IPS-20b (cell line): Measurements from ENCODE around the gene OR56A1.
"Not testable (repeated sequence)": the region's sequence is repeated elsewhere in the genome, so short reads cannot be mapped to it uniquely, and the experiment has no call there.

ENCODE experiments used
- H3K27ac ChIP-seq: one replicate; pipeline ENCODE4 v1.5.1; 2013; ENCODE audit warnings: low read length
- H3K27me3 ChIP-seq: 2 replicates; pipeline ENCODE4 v1.6.1; 2013; ENCODE audit warnings: mild to moderate bottlenecking, low read length, inconsistent platforms; ENCODE audit not compliant: insufficient read depth
- H3K36me3 ChIP-seq: 2 replicates; pipeline ENCODE4 v1.6.1; 2013; ENCODE audit warnings: low read depth, mild to moderate bottlenecking, inconsistent platforms, low read length, moderate library complexity; ENCODE audit not compliant: insufficient read depth
- H3K4me1 ChIP-seq: 2 replicates; pipeline ENCODE4 v1.6.1; 2013; ENCODE audit warnings: mild to moderate bottlenecking, control low read depth, inconsistent platforms, low read length, moderate library complexity; ENCODE audit not compliant: insufficient read depth
- H3K4me3 ChIP-seq: 2 replicates; pipeline ENCODE4 v1.5.1; 2013; ENCODE audit warnings: mild to moderate bottlenecking, low read length, inconsistent platforms
- H3K9ac ChIP-seq: 2 replicates; pipeline ENCODE4 v1.6.1; 2013; ENCODE audit warnings: low read depth, mild to moderate bottlenecking, inconsistent platforms, low read length, moderate library complexity
- H3K9me3 ChIP-seq: 2 replicates; pipeline ENCODE4 v1.6.1; 2013; ENCODE audit warnings: mild to moderate bottlenecking, low read depth, low read length, inconsistent platforms; ENCODE audit not compliant: insufficient read depth

Gene OR56A1

GRCh38 chr11:6030708-6031405, at the start of gene OR56A1:
OR56A1 (minus strand) TSS chr11:6030758; CDS start chr11:6027692, 3,066 bp downstream.
- no peaks in the 10 kb centered on the region for H3K36me3 ChIP-seq
- H3K27ac ChIP-seq = no peak within 1 kb of the TSS
- H3K4me3 ChIP-seq = no peak within 1 kb of the TSS
- no peak within 1 kb of the TSS for H3K9ac ChIP-seq
- H3K9me3 ChIP-seq = no peaks in the 10 kb centered on the region
- H3K27me3 ChIP-seq = no peaks in the 10 kb centered on the region
- H3K4me1 ChIP-seq = no peaks in the 10 kb centered on the region

- Histone ChIP-seq H3K36me3 (no peaks in the 10 kb centered on the region), H3K4me3 (no peak overlapping the region), H3K27me3 (no peaks in the 10 kb centered on the region), H3K9me3 (peaks cover 22% of the 10 kb centered on the region), H3K9ac (no peak overlapping the region), H3K4me1 (peaks cover 4% of the 10 kb centered on the region; the same call in 1 of the 2 replicates), H3K27ac (no peak overlapping the region)
Observed at GRCh38 chr11:6079463-6079862, 48.9 kb upstream of the OR56A1 start.

- Histone ChIP-seq H3K9ac (no peak overlapping the region), H3K36me3 (no peaks in the 10 kb centered on the region), H3K4me1 (peaks cover 4% of the 10 kb centered on the region; the same call in 1 of the 2 replicates), H3K4me3 (no peak overlapping the region), H3K9me3 (peaks cover 22% of the 10 kb centered on the region), H3K27ac (no peak overlapping the region), H3K27me3 (no peaks in the 10 kb centered on the region)
Observed at GRCh38 chr11:6077723-6078122, 47.2 kb upstream of the OR56A1 start.

- H3K27me3 ChIP-seq, H3K4me1 ChIP-seq, H3K4me3 ChIP-seq, H3K9ac ChIP-seq, H3K36me3 ChIP-seq, H3K27ac ChIP-seq: not testable (repeated sequence)
- peaks cover 22% of the 10 kb centered on the region for H3K9me3 ChIP-seq
Observed at GRCh38 chr11:6076443-6076842, 45.9 kb upstream of the OR56A1 start.

- Histone ChIP-seq H3K9ac (no peak overlapping the region), H3K4me1 (peaks cover 7% of the 10 kb centered on the region; the same call in 1 of the 2 replicates), H3K36me3 (no peaks in the 10 kb centered on the region), H3K9me3 (no peaks in the 10 kb centered on the region), H3K4me3 (no peak overlapping the region), H3K27ac (no peak overlapping the region), H3K27me3 (no peaks in the 10 kb centered on the region)
Observed at GRCh38 chr11:6067502-6067901, 36.9 kb upstream of the OR56A1 start.

- Histone ChIP-seq H3K4me3 (no peak overlapping the region), H3K27ac (no peak overlapping the region), H3K27me3 (no peaks in the 10 kb centered on the region)
Observed at GRCh38 chr11:6062691-6063358, 32.3 kb upstream of the OR56A1 start.

GRCh38 chr11:6061475-6061874, 30.9 kb upstream of the OR56A1 start:
- Histone ChIP-seq H3K9ac (no peak overlapping the region), H3K9me3 (no peaks in the 10 kb centered on the region), H3K4me1 (no peaks in the 10 kb centered on the region), H3K4me3 (no peak overlapping the region), H3K27me3 (no peaks in the 10 kb centered on the region), H3K27ac (no peak overlapping the region), H3K36me3 (no peaks in the 10 kb centered on the region)

More at GRCh38 chr11:6062691-6063358, 32.3 kb upstream of the OR56A1 start:
- H3K36me3 ChIP-seq = no peaks in the 10 kb centered on the region
- no peak overlapping the region for H3K9ac ChIP-seq
- no peaks in the 10 kb centered on the region for H3K4me1 ChIP-seq
- H3K9me3 ChIP-seq = no peaks in the 10 kb centered on the region

GRCh38 chr11:6057452-6057851, 26.9 kb upstream of the OR56A1 start:
- Histone ChIP-seq H3K9ac (no peak overlapping the region), H3K9me3 (no peaks in the 10 kb centered on the region), H3K4me3 (no peak overlapping the region), H3K27me3 (no peaks in the 10 kb centered on the region), H3K36me3 (no peaks in the 10 kb centered on the region), H3K4me1 (no peaks in the 10 kb centered on the region), H3K27ac (no peak overlapping the region)

GRCh38 chr11:6055569-6055968, 25.0 kb upstream of the OR56A1 start:
- H3K9ac ChIP-seq = no peak overlapping the region
- no peak overlapping the region for H3K27ac ChIP-seq
- no peaks in the 10 kb centered on the region for H3K4me1 ChIP-seq
- H3K9me3 ChIP-seq = no peaks in the 10 kb centered on the region
- H3K27me3 ChIP-seq = no peaks in the 10 kb centered on the region
- no peak overlapping the region for H3K4me3 ChIP-seq
- no peaks in the 10 kb centered on the region for H3K36me3 ChIP-seq

- no peaks in the 10 kb centered on the region for H3K36me3 ChIP-seq
- H3K4me3 ChIP-seq = no peak overlapping the region
- H3K9me3 ChIP-seq = no peaks in the 10 kb centered on the region
- H3K27me3 ChIP-seq = no peaks in the 10 kb centered on the region
- no peaks in the 10 kb centered on the region for H3K4me1 ChIP-seq
- no peak overlapping the region for H3K9ac ChIP-seq
- no peak overlapping the region for H3K27ac ChIP-seq
Observed at GRCh38 chr11:6052374-6052773, 21.8 kb upstream of the OR56A1 start.

- Histone ChIP-seq H3K27ac (no peak overlapping the region), H3K9me3 (no peaks in the 10 kb centered on the region), H3K36me3 (no peaks in the 10 kb centered on the region), H3K9ac (no peak overlapping the region), H3K4me1 (no peaks in the 10 kb centered on the region), H3K4me3 (no peak overlapping the region), H3K27me3 (no peaks in the 10 kb centered on the region)
Observed at GRCh38 chr11:6040874-6041273, 10.3 kb upstream of the OR56A1 start.

- no peak overlapping the region for H3K9ac ChIP-seq
- H3K27ac ChIP-seq = no peak overlapping the region
- H3K36me3 ChIP-seq = no peaks in the 10 kb centered on the region
- no peaks in the 10 kb centered on the region for H3K9me3 ChIP-seq
- H3K4me1 ChIP-seq = no peaks in the 10 kb centered on the region
- H3K4me3 ChIP-seq = no peak overlapping the region
- no peaks in the 10 kb centered on the region for H3K27me3 ChIP-seq
Observed at GRCh38 chr11:6027501-6027900, 3.1 kb downstream of the OR56A1 start.
